ENCODE measurements around the gene NOS3.

NOS3 gene

GRCh38 chr7:150981644-150982043 lies 9.2 kb upstream of the NOS3 start:
- DNase-seq, result no peak

- DNase-seq, result no peak
Measured at GRCh38 chr7:150982351-150982750, 8.5 kb upstream of the NOS3 start.

GRCh38 chr7:150983893-150984368 lies 6.9 kb upstream of the NOS3 start:
- DNase-seq, result no peak

GRCh38 chr7:150986099-150986512 lies 4.7 kb upstream of the NOS3 start:
- no peak for DNase-seq

- DNase-seq, result no peak
Measured at GRCh38 chr7:150986556-150986955, 4.3 kb upstream of the NOS3 start.

DNA sequence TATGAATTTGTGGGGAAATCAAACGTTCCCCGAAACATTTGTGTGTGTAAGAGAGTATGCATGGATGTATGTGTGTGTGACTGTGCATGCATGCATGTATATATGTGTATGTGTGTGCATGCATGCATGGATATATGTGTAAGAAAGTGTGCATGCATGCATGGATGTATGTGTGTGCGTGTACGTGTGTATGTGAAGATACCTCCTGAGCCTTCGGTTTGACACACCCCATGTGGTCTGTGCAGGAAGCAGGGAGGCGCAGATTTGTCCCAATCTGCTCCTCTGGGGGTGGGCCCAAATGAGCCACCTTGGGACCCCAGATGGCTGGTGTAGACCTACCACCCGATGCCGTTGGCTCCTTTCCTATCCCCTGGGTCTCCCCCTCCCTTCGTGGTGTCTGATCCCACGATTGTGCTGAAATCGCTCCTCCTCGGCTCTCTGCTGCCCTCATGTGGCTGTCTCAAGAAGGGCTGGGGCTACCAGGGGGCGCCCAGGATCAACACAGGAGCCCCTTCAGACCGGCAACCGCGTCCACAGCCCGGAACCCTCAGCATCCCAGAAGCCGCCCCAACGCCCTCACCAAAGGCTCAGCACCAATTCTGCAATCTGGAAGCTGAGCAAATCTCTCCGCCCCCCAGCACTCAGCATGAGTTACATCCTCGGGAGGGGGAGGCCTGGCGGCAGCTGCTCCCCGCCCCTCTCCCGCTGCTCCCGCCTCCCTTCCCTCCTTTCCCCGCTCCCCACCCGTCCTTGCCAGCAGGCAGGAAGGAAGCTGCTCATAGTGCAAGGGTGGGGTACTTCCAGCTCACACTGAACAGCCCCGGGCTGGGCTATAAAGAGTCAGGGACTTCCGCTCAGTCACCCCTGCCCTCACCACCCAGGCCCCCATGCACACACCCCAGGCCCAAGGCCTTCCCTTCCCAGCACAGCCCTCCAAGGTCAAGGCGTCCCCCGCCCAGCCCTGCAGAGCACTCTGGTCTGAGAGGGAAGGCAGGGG lies 2.3 kb upstream of the NOS3 start:
- DNase-seq, result peak; percentile 83

GRCh38 chr7:150989456-150989855 lies 1.4 kb upstream of the NOS3 start:
- DNase-seq, result no peak

- no peak for DNase-seq
Measured at GRCh38 chr7:150992051-150992640, 1.3 kb downstream of the NOS3 start.

DNA sequence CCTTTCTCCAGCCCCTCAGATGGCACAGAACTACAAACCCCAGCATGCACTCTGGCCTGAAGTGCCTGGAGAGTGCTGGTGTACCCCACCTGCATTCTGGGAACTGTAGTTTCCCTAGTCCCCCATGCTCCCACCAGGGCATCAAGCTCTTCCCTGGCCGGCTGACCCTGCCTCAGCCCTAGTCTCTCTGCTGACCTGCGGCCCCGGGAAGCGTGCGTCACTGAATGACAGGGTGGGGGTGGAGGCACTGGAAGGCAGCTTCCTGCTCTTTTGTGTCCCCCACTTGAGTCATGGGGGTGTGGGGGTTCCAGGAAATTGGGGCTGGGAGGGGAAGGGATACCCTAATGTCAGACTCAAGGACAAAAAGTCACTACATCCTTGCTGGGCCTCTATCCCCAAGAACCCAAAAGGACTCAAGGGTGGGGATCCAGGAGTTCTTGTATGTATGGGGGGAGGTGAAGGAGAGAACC lies 2.1 kb downstream of the NOS3 start:
- DNase-seq, result peak; percentile 44

DNA sequence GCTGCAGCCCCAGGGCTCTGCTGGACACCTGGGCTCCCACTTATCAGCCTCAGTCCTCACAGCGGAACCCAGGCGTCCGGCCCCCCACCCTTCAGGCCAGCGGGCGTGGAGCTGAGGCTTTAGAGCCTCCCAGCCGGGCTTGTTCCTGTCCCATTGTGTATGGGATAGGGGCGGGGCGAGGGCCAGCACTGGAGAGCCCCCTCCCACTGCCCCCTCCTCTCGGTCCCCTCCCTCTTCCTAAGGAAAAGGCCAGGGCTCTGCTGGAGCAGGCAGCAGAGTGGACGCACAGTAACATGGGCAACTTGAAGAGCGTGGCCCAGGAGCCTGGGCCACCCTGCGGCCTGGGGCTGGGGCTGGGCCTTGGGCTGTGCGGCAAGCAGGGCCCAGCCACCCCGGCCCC lies 2.7 kb downstream of the NOS3 start:
- DNase-seq, result no peak

GRCh38 chr7:150994141-150994837 lies 3.5 kb downstream of the NOS3 start:
- DNase-seq, result no peak

DNA sequence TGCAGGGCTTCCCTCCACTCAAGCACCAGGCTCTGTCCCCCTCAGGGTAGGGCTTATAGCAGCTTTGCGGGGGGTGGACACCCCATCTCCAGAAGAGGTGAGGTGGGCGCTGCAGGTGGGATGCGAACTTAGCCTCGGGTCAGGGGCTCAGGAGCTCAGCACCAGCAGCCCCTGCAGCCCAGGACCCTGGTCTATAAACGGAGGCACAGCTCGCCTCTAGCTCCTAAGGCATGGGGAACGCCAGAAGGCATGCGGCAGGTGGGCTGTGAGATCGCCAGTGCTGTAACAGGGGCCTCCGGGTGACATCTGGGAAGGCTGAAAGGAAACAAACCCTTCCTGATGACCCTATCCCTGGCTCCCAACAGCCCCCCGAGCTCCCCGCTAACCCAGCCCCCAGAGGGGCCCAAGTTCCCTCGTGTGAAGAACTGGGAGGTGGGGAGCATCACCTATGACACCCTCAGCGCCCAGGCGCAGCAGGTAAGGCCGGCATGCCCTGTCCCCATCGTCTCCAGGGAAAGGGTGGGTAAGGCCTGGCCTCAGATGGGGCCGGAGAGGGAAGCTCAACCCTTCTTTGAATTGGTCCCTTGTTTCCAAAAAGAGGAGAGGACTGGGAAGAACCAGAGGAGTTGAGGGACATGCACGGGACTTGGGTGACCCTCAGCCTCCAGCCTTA lies 4.2 kb downstream of the NOS3 start:
- DNase-seq, result no peak

DNA sequence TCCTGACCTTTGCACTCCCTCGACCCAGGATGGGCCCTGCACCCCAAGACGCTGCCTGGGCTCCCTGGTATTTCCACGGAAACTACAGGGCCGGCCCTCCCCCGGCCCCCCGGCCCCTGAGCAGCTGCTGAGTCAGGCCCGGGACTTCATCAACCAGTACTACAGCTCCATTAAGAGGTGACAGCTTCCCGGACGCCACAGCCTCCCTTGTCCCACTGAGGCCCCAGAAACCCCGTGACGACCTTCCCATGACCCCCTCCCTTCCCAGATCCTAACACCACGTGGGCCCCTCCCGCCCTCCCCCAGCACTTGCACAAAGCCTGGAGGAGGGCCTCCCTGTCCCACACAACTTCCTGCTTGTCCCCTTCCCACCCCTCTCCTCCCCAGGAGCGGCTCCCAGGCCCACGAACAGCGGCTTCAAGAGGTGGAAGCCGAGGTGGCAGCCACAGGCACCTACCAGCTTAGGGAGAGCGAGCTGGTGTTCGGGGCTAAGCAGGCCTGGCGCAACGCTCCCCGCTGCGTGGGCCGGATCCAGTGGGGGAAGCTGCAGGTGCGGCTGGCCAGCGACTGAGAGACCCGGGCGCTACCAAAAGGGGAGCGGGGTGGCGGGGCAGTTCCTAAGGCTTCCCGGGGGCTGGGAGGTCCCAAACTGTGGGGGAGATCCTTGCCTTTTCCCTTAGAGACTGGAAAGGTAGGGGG lies 5.7 kb downstream of the NOS3 start:
- DNase-seq, result no peak

DNA sequence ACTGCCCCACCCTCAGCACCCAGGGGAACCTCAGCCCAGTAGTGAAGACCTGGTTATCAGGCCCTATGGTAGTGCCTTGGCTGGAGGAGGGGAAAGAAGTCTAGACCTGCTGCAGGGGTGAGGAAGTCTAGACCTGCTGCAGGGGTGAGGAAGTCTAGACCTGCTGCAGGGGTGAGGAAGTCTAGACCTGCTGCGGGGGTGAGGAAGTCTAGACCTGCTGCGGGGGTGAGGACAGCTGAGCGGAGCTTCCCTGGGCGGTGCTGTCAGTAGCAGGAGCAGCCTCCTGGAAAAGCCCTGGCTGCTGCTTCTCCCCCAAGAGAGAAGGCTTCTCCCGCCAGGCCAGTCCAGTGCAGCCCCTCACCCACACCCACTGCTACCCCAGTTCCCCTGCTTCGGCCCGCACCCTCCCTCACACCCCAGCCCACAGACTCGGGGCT lies 6.3 kb downstream of the NOS3 start:
- DNase-seq, result no peak

GRCh38 chr7:150997817-150998216 lies 7.0 kb downstream of the NOS3 start:
- no peak for DNase-seq

GRCh38 chr7:150998341-150998740 lies 7.5 kb downstream of the NOS3 start:
- no peak for DNase-seq

DNA sequence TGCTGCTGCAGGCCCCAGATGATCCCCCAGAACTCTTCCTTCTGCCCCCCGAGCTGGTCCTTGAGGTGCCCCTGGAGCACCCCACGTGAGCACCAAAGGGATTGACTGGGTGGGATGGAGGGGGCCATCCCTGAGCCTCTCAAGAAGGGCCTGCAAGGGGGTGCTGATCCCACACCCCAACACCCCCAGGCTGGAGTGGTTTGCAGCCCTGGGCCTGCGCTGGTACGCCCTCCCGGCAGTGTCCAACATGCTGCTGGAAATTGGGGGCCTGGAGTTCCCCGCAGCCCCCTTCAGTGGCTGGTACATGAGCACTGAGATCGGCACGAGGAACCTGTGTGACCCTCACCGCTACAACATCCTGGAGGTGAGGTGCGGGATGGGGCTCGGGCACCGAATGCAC lies 8.2 kb downstream of the NOS3 start:
- DNase-seq, result no peak

DNA sequence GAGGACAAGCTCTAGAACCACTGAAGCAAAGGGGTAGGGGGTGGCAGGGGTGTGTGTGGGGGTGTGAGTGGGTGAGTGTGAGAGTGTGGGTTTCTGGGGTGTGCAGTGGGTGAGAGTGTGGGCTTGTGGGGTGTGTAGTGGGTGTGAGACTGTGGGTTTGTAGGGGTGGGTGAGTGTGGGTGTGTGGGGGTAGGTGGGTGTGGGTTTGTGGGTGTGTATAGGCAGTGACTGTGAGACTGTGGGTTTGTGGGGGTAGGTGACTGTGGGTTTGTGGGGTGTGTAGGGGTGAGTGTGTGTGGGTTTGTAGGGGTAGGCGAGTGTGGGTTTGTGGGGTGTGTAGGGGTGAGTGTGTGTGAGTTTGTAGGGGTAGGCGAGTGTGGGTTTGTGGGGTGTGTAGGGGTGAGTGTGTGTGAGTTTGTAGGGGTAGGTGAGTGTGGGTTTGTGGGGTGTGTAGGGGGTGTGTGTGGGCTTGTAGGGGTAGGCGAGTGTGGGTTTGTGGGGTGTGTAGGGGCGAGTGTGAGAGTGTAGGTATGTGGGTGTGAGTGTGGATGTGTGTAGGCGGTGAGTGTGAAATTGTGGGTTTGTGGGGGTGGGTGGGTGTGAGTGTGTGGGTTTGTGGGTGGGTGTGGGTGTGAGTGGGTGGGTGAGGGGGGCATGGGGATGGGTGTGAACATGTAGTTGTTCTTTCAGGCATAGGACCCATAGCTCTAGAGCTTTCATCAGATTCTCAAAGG lies 8.8 kb downstream of the NOS3 start:
- no peak for DNase-seq

DNA sequence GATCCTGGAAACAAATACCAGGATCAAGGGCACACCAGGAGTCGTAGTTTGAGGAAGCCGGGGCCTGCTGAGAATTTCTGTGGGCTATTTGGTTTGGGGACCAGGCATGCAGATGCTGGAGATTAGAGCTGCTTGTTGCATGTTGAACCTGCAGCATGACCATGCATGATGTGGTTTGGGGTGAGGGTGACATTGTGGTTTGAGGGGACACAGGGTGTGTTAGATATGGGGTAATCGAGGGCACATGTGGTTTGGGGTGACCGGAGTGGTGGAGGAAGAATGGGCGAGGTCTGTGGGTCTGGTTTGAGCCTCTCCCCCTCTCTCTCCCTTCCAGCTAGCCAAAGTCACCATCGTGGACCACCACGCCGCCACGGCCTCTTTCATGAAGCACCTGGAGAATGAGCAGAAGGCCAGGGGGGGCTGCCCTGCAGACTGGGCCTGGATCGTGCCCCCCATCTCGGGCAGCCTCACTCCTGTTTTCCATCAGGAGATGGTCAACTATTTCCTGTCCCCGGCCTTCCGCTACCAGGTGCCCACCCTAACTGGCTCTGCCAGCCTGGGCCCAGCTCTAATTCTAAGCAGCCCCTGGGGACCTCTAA lies 10.2 kb downstream of the NOS3 start:
- no peak for DNase-seq

DNA sequence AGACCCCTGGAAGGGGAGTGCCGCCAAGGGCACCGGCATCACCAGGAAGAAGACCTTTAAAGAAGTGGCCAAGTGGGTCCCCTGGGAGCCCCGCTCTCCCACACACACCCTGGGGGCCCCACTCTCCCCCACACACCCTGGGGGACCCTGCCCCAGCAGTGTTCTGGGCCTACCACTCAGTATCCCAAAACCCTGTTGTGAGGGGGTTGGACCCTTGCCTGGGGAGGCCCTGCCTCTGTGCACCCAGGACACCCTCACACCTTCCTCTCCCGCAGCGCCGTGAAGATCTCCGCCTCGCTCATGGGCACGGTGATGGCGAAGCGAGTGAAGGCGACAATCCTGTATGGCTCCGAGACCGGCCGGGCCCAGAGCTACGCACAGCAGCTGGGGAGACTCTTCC lies 10.7 kb downstream of the NOS3 start:
- no peak for DNase-seq

GRCh38 chr7:151003572-151003971 lies 12.8 kb downstream of the NOS3 start:
- DNase-seq, result no peak

Measured in NCI-H2171 (cell line).